Stomach (tissue), 9 donors: ENCODE measurements around the gene RBBP4. TPM values are rescaled to one million over a fixed set of nuclear protein-coding genes. Genes with fewer than 3 reads are reported as not detected.

Source experiments
- DNase-seq, 2 donors: peaks; one replicate each; pipeline versions ENCODE4 v3.0.0 to v3.0.0-alpha.2; 2013 to 2019
- H3K27ac ChIP-seq, 5 donors: fragments of 200-600 bp in 4 of 5; sonication (generic) in 4 of 5; one replicate each; pipeline ENCODE4 v1.5.1; 2013 to 2019; ENCODE audit warnings: mild to moderate bottlenecking in 1 of 5, moderate library complexity in 1 of 5
- H3K27me3 ChIP-seq, 3 donors: fragments of 200-600 bp; sonication (generic); one replicate each; pipeline ENCODE4 v1.5.1; 2017 to 2019; ENCODE audit warnings: mixed run types in 1 of 3
- H3K36me3 ChIP-seq, 4 donors: fragments of 200-600 bp; sonication (generic); 1 replicate in 3 of 4; 2 replicates in 1 of 4; pipeline ENCODE4 v1.5.1; 2016 to 2019
- H3K4me1 ChIP-seq, 4 donors: fragments of 200-600 bp; sonication (generic); one replicate each; pipeline ENCODE4 v1.5.1; 2016 to 2019
- H3K4me3 ChIP-seq, 4 donors: fragments of 200-600 bp; sonication (generic) in 3 of 4; one replicate each; pipeline ENCODE4 v1.5.1; 2016 to 2019; ENCODE audit warnings: mild to moderate bottlenecking in 1 of 4
- H3K9me3 ChIP-seq, 4 donors: fragments of 200-600 bp; sonication (generic); one replicate each; pipeline ENCODE4 v1.5.1; 2016 to 2019
- CTCF ChIP-seq, 7 experiments: fragments of 450-650 bp in 4 of 7; fragments of 200-600 bp in 3 of 7; sonication (generic) in 3 of 7; IDR thresholded peaks; one replicate each; pipeline ENCODE4 v1.5.1; 2016 to 2019; ENCODE audit warnings: antibody characterized with exemption in 7 of 7, control low read depth in 2 of 7, mild to moderate bottlenecking in 1 of 7
- EP300 ChIP-seq: sonication (generic); formaldehyde crosslinking; IDR thresholded peaks from one replicate; pipeline ENCODE4 v1.6.1; 2017; ENCODE audit warnings: antibody characterized with exemption
- POLR2A ChIP-seq, 4 donors: fragments of 450-650 bp; IDR thresholded peaks; one replicate each; pipeline ENCODE4 v1.6.1; 2016; ENCODE audit warnings: antibody characterized with exemption in 4 of 4, control low read depth in 2 of 4, mild to moderate bottlenecking in 1 of 4, moderate library complexity in 1 of 4
- POLR2AphosphoS5 ChIP-seq, 3 donors: sonication (generic); formaldehyde crosslinking; IDR thresholded peaks; one replicate each; pipeline ENCODE4 v1.6.1; 2016; ENCODE audit warnings: antibody characterized with exemption in 3 of 3
- WGBS, 5 donors: extraction: QIAGEN DNeasy Blood & Tissue Kit in 3 of 5; methylation state at CpG; one replicate each; pipeline versions ENCODE4 v1.1.5 to v1.1.7; 2013 to 2018; 5-methylcytosine and 5-hydroxymethylcytosine counted together
- intact Hi-C: fragments of 100-400 bp; cut with DNase I; formaldehyde crosslinking; loops from one replicate; pipeline ENCODE4 v1.15.1; 2023; ENCODE audit warnings: low total_unique reads
- polyA plus RNA-seq, 3 donors: library from polyadenylated mRNA; stranded (reverse); fragments of 200-250 nt; gene quantifications; one replicate each; pipeline ENCODE4 v1.2.3, GENCODE V29; 2013
- total RNA-seq, 5 donors: library from RNA; depleted of rRNA; stranded (reverse); fragments of >200 nt; gene quantifications; one replicate each; pipeline versions ENCODE4 v1.1.0 to v1.2.3, GENCODE V29; 2014 to 2016
- donor health status: healthy with polysubstance abuse.
- donor health status: Bipolar disorder and iron deficiency.
- donor health status: healthy.

The RBBP4 gene
- total and polyA plus RNA-seq, 8 donors = 38.0 to 226 (median 75.0) TPM

- intact Hi-C loops = no loop called here
- no peak for DNase-seq
- Histone ChIP-seq H3K4me3 (no peak overlapping the region), H3K9me3 (no peaks in the 10 kb centered on the region), H3K4me1 (peaks cover 23 to 67% (median 49%) of the 10 kb centered on the region in 4 donors), H3K36me3 (peaks cover 24 to 84% (median 77%) of the 10 kb centered on the region in 4 donors), H3K27ac (peak overlapping the region; percentile 32 to 65 (median 52)), H3K27me3 (no peaks in the 10 kb centered on the region)
- 62 to 81% (median 81%) methylated on average over 3 of the region's 3 CpGs for WGBS, 5 donors
- TF ChIP-seq POLR2AphosphoS5 (IDR thresholded peaks at IDR 0.05) (no peak), CTCF (IDR thresholded peaks at IDR 0.05) (no peak), POLR2A (IDR thresholded peaks at IDR 0.05) (no peak), EP300 (no peak)
These were observed 32.4 kb downstream of the RBBP4 start for GRCh38 chr1:32683397-32683796.

GRCh38 chr1:32684167-32684811 lies 33.3 kb downstream of the RBBP4 start:
- H3K27me3 ChIP-seq = no peaks in the 10 kb centered on the region
- H3K9me3 ChIP-seq = no peaks in the 10 kb centered on the region
- H3K4me3 ChIP-seq = no peak overlapping the region
- peak overlapping the region in 4 of 5 donors; percentile 32 to 65 (median 57) for H3K27ac ChIP-seq
- peaks cover 23 to 68% (median 49%) of the 10 kb centered on the region in 4 donors for H3K4me1 ChIP-seq
- H3K36me3 ChIP-seq = peaks cover 18 to 75% (median 68%) of the 10 kb centered on the region in 4 donors
- peak; percentile 43 to 61 for DNase-seq
- TF ChIP-seq CTCF (IDR thresholded peaks at IDR 0.05) (no peak), EP300 (no peak), POLR2AphosphoS5 (IDR thresholded peaks at IDR 0.05) (peak in 2 of 3 donors; percentile 13 to 52)
- intact Hi-C loops = no loop called here
- 29 to 39% (median 39%) methylated on average over 2 of the region's 2 CpGs for WGBS, 5 donors

- DNase-seq = no peak
- no peak for TF ChIP-seq EP300
- TF ChIP-seq POLR2A (IDR thresholded peaks at IDR 0.05) = no peak
- no peak for TF ChIP-seq POLR2AphosphoS5 (IDR thresholded peaks at IDR 0.05)
- TF ChIP-seq CTCF (IDR thresholded peaks at IDR 0.05) = no peak
- peak overlapping the region in 3 of 5 donors; percentile 52 to 65 (median 62) for H3K27ac ChIP-seq
- no peaks in the 10 kb centered on the region for H3K27me3 ChIP-seq
- peaks cover 23 to 68% (median 47%) of the 10 kb centered on the region in 4 donors for H3K4me1 ChIP-seq
- H3K9me3 ChIP-seq = no peaks in the 10 kb centered on the region
- H3K36me3 ChIP-seq = peaks cover 18 to 66% (median 58%) of the 10 kb centered on the region in 4 donors
- WGBS, 5 donors = 61 to 67% (median 65%) methylated on average over 2 of the region's 2 CpGs
- intact Hi-C loops = no loop called here
- no peak overlapping the region for H3K4me3 ChIP-seq
These were observed 34.5 kb downstream of the RBBP4 start for GRCh38 chr1:32685498-32685897.

GRCh38 chr1:32686387-32686786 lies 35.4 kb downstream of the RBBP4 start:
- Histone ChIP-seq H3K4me3 (no peak overlapping the region), H3K4me1 (peaks cover 23 to 59% (median 39%) of the 10 kb centered on the region in 4 donors), H3K9me3 (no peaks in the 10 kb centered on the region), H3K36me3 (peaks cover 11 to 65% (median 49%) of the 10 kb centered on the region in 4 donors), H3K27me3 (no peaks in the 10 kb centered on the region), H3K27ac (peak overlapping the region in 2 of 5 donors; percentile 12 to 62)
- WGBS, 5 donors = 93 to 100% (median 97%) methylated on average over 2 of the region's 2 CpGs
- DNase-seq = no peak
- intact Hi-C loops = no loop called here
- TF ChIP-seq CTCF (IDR thresholded peaks at IDR 0.05) (no peak), POLR2A (IDR thresholded peaks at IDR 0.05) (no peak), EP300 (no peak), POLR2AphosphoS5 (IDR thresholded peaks at IDR 0.05) (no peak)
